Glomerular visceral epithelial cell (primary cell): ENCODE results near the gene RYR3.
"Not testable (repeated sequence)": the region's sequence is repeated elsewhere in the genome, so short reads cannot be mapped to it uniquely, and the experiment has no call there.

Source experiments
- DNase-seq: peaks from one replicate; pipeline ENCODE4 v3.0.0-alpha.2; 2016; ENCODE audit errors: extremely low spot score

The RYR3 gene

GRCh38 chr15:33586786-33587697 is 276.3 kb downstream of the RYR3 start:
- DNase-seq = no peak

- DNase-seq = no peak
Observed at GRCh38 chr15:33587773-33588172, 277.0 kb downstream of the RYR3 start.

- DNase-seq = no peak
Observed at GRCh38 chr15:33592864-33593263, 282.1 kb downstream of the RYR3 start.

GRCh38 chr15:33598382-33598781 is 287.6 kb downstream of the RYR3 start:
- DNase-seq = not testable (repeated sequence)

- no peak for DNase-seq
Observed at GRCh38 chr15:33600212-33600611, 289.4 kb downstream of the RYR3 start.

GRCh38 chr15:33601461-33601860 is 290.7 kb downstream of the RYR3 start:
- no peak for DNase-seq

- no peak for DNase-seq
Observed at GRCh38 chr15:33608714-33609113, 297.9 kb downstream of the RYR3 start.

- DNase-seq = no peak
Observed at GRCh38 chr15:33612721-33613304, 302.0 kb downstream of the RYR3 start.

GRCh38 chr15:33616475-33616874 is 305.7 kb downstream of the RYR3 start:
- no peak for DNase-seq

- no peak for DNase-seq
Observed at GRCh38 chr15:33618350-33618749, 307.6 kb downstream of the RYR3 start.

GRCh38 chr15:33621141-33621540 is 310.4 kb downstream of the RYR3 start:
- DNase-seq = no peak

GRCh38 chr15:33623010-33623409 is 312.2 kb downstream of the RYR3 start:
- DNase-seq = no peak

GRCh38 chr15:33624439-33624838 is 313.7 kb downstream of the RYR3 start:
- DNase-seq = no peak

GRCh38 chr15:33629647-33630046 is 318.9 kb downstream of the RYR3 start:
- DNase-seq = no peak

GRCh38 chr15:33636234-33636633 is 325.5 kb downstream of the RYR3 start:
- DNase-seq = no peak

- no peak for DNase-seq
Observed at GRCh38 chr15:33636958-33637357, 326.2 kb downstream of the RYR3 start.

- DNase-seq = no peak
Observed at GRCh38 chr15:33638453-33638852, 327.7 kb downstream of the RYR3 start.

GRCh38 chr15:33639051-33639450 is 328.3 kb downstream of the RYR3 start:
- no peak for DNase-seq

GRCh38 chr15:33639456-33639855 is 328.7 kb downstream of the RYR3 start:
- no peak for DNase-seq

- DNase-seq = no peak
Observed at GRCh38 chr15:33639978-33640377, 329.2 kb downstream of the RYR3 start.

- no peak for DNase-seq
Observed at GRCh38 chr15:33641069-33641468, 330.3 kb downstream of the RYR3 start.

GRCh38 chr15:33644304-33644703 is 333.5 kb downstream of the RYR3 start:
- DNase-seq = no peak

- DNase-seq = no peak
Observed at GRCh38 chr15:33646744-33647143, 336.0 kb downstream of the RYR3 start.
